Activated CD4-positive, alpha-beta T cell treated with anti-CD3 and anti-CD28 coated beads, Interleukin-2, amount 10 ng/mL, durations not matched to agents 24 days and 14 days (primary cell): Measurements from ENCODE around the gene UTP15. TPM values are rescaled to one million over a fixed set of nuclear protein-coding genes. Genes with fewer than 3 reads are reported as not detected.

Experiments used
- DNase-seq: peaks from one replicate; pipeline ENCODE4 v3.0.0; 2022
- H3K27ac Mint-ChIP-seq: one replicate; pipeline ENCODE4 v1.8.0; 2022; ENCODE audit warnings: mild to moderate bottlenecking, mixed read lengths
- H3K27me3 Mint-ChIP-seq: one replicate; pipeline ENCODE4 v1.8.0; 2022; ENCODE audit warnings: mixed read lengths
- H3K36me3 Mint-ChIP-seq: one replicate; pipeline ENCODE4 v1.8.0; 2022; ENCODE audit warnings: low read depth, mild to moderate bottlenecking, mixed read lengths
- H3K4me1 Mint-ChIP-seq: one replicate; pipeline ENCODE4 v1.8.0; 2021; ENCODE audit warnings: mixed read lengths
- H3K4me3 Mint-ChIP-seq: one replicate; pipeline ENCODE4 v1.8.0; 2022; ENCODE audit warnings: mild to moderate bottlenecking, moderate library complexity, mixed read lengths
- H3K9me3 Mint-ChIP-seq: one replicate; pipeline ENCODE4 v1.8.0; 2021; ENCODE audit warnings: mixed read lengths
- intact Hi-C: fragments of 100-400 bp; cut with micrococcal nuclease; formaldehyde crosslinking; loops from one replicate; pipeline ENCODE4 v1.15.1; 2023
- total RNA-seq: library from RNA; stranded (reverse); gene quantifications from 2 replicates; pipeline ENCODE4 v1.2.3, GENCODE V29; 2022

The UTP15 gene
- total RNA-seq, 1 donor from 2014 or later = 59.3 TPM

- intact Hi-C loops = loop anchor here (1.0 to 2.0 kb wide), 2 partner anchors 200 to 1057 kb away; no protein-coding TSS in a partner anchor
- H3K4me3 Mint-ChIP-seq = no peak overlapping the region
- no peaks in the 10 kb centered on the region for H3K9me3 Mint-ChIP-seq
- H3K27ac Mint-ChIP-seq = no peak overlapping the region
- DNase-seq = no peak
- H3K27me3 Mint-ChIP-seq = peaks cover 8% of the 10 kb centered on the region
- H3K36me3 Mint-ChIP-seq = no peaks in the 10 kb centered on the region
- no peaks in the 10 kb centered on the region for H3K4me1 Mint-ChIP-seq
These were observed 26.4 kb downstream of the UTP15 start for GRCh38 chr5:73591698-73592501.

- intact Hi-C loops = no loop called here
- DNase-seq = no peak
- Mint-ChIP-seq H3K27ac (no peak overlapping the region), H3K36me3 (no peaks in the 10 kb centered on the region), H3K4me1 (no peaks in the 10 kb centered on the region), H3K27me3 (peaks cover 8% of the 10 kb centered on the region), H3K4me3 (no peak overlapping the region), H3K9me3 (no peaks in the 10 kb centered on the region)
These were observed 27.0 kb downstream of the UTP15 start for GRCh38 chr5:73592551-73592950.

GRCh38 chr5:73596705-73597328 lies 31.3 kb downstream of the UTP15 start:
- Mint-ChIP-seq H3K27ac (no peak overlapping the region), H3K4me1 (no peaks in the 10 kb centered on the region), H3K9me3 (peaks cover 3% of the 10 kb centered on the region), H3K27me3 (peaks cover 19% of the 10 kb centered on the region), H3K36me3 (no peaks in the 10 kb centered on the region), H3K4me3 (no peak overlapping the region)
- intact Hi-C loops = no loop called here
- peak; percentile 65 for DNase-seq

GRCh38 chr5:73599380-73599779 lies 33.8 kb downstream of the UTP15 start:
- intact Hi-C loops = no loop called here
- Mint-ChIP-seq H3K4me1 (no peaks in the 10 kb centered on the region), H3K36me3 (no peaks in the 10 kb centered on the region), H3K4me3 (no peak overlapping the region), H3K27ac (no peak overlapping the region), H3K27me3 (peaks cover 18% of the 10 kb centered on the region), H3K9me3 (peaks cover 4% of the 10 kb centered on the region)
- DNase-seq = no peak

GRCh38 chr5:73603998-73604397 lies 38.5 kb downstream of the UTP15 start:
- DNase-seq = no peak
- Mint-ChIP-seq H3K4me1 (no peaks in the 10 kb centered on the region), H3K27me3 (peaks cover 25% of the 10 kb centered on the region), H3K27ac (no peak overlapping the region), H3K36me3 (no peaks in the 10 kb centered on the region), H3K4me3 (no peak overlapping the region), H3K9me3 (peaks cover 4% of the 10 kb centered on the region)
- intact Hi-C loops = no loop called here

GRCh38 chr5:73605223-73606087 lies 39.9 kb downstream of the UTP15 start:
- peaks cover 25% of the 10 kb centered on the region for H3K27me3 Mint-ChIP-seq
- no peaks in the 10 kb centered on the region for H3K36me3 Mint-ChIP-seq
- peaks cover 4% of the 10 kb centered on the region for H3K9me3 Mint-ChIP-seq
- no peak overlapping the region for H3K4me3 Mint-ChIP-seq
- H3K27ac Mint-ChIP-seq = no peak overlapping the region
- intact Hi-C loops = no loop called here
- DNase-seq = no peak
- H3K4me1 Mint-ChIP-seq = no peaks in the 10 kb centered on the region

- H3K36me3 Mint-ChIP-seq = no peaks in the 10 kb centered on the region
- intact Hi-C loops = no loop called here
- H3K27me3 Mint-ChIP-seq = peaks cover 21% of the 10 kb centered on the region
- no peaks in the 10 kb centered on the region for H3K4me1 Mint-ChIP-seq
- H3K9me3 Mint-ChIP-seq = peaks cover 4% of the 10 kb centered on the region
- H3K27ac Mint-ChIP-seq = no peak overlapping the region
- H3K4me3 Mint-ChIP-seq = no peak overlapping the region
- no peak for DNase-seq
These were observed 40.7 kb downstream of the UTP15 start for GRCh38 chr5:73606206-73606753.

GRCh38 chr5:73607228-73607627 lies 41.7 kb downstream of the UTP15 start:
- intact Hi-C loops = no loop called here
- DNase-seq = no peak
- no peak overlapping the region for H3K4me3 Mint-ChIP-seq
- no peaks in the 10 kb centered on the region for H3K9me3 Mint-ChIP-seq
- no peaks in the 10 kb centered on the region for H3K36me3 Mint-ChIP-seq
- no peaks in the 10 kb centered on the region for H3K4me1 Mint-ChIP-seq
- H3K27ac Mint-ChIP-seq = no peak overlapping the region
- H3K27me3 Mint-ChIP-seq = peaks cover 20% of the 10 kb centered on the region

- H3K4me3 Mint-ChIP-seq = no peak overlapping the region
These were observed 47.3 kb downstream of the UTP15 start for GRCh38 chr5:73612799-73613198.

GRCh38 chr5:73615085-73615484 lies 49.5 kb downstream of the UTP15 start:
- H3K36me3 Mint-ChIP-seq = no peaks in the 10 kb centered on the region
- no peak overlapping the region for H3K4me3 Mint-ChIP-seq
- no peaks in the 10 kb centered on the region for H3K4me1 Mint-ChIP-seq

More at GRCh38 chr5:73612799-73613198, 47.3 kb downstream of the UTP15 start:
- intact Hi-C loops = no loop called here
- Mint-ChIP-seq H3K27ac (no peak overlapping the region), H3K4me1 (no peaks in the 10 kb centered on the region), H3K36me3 (no peaks in the 10 kb centered on the region), H3K27me3 (peaks cover 10% of the 10 kb centered on the region), H3K9me3 (no peaks in the 10 kb centered on the region)
- DNase-seq = no peak

GRCh38 chr5:73615947-73616346 lies 50.4 kb downstream of the UTP15 start:
- Mint-ChIP-seq H3K36me3 (no peaks in the 10 kb centered on the region), H3K4me3 (no peak overlapping the region), H3K27ac (no peak overlapping the region), H3K4me1 (no peaks in the 10 kb centered on the region), H3K9me3 (no peaks in the 10 kb centered on the region), H3K27me3 (peaks cover 17% of the 10 kb centered on the region)
- intact Hi-C loops = no loop called here
- no peak for DNase-seq

More at GRCh38 chr5:73615085-73615484, 49.5 kb downstream of the UTP15 start:
- Mint-ChIP-seq H3K27ac (no peak overlapping the region), H3K9me3 (no peaks in the 10 kb centered on the region), H3K27me3 (peaks cover 16% of the 10 kb centered on the region)
- intact Hi-C loops = no loop called here
- no peak for DNase-seq

- Mint-ChIP-seq H3K27me3 (peaks cover 26% of the 10 kb centered on the region), H3K4me3 (no peak overlapping the region), H3K27ac (no peak overlapping the region), H3K9me3 (no peaks in the 10 kb centered on the region), H3K4me1 (no peaks in the 10 kb centered on the region), H3K36me3 (no peaks in the 10 kb centered on the region)
- intact Hi-C loops = no loop called here
- no peak for DNase-seq
These were observed 52.2 kb downstream of the UTP15 start for GRCh38 chr5:73617510-73618279.
